ENCODE data around the gene TMEM187.

TMEM187 gene

GRCh38 chrX:154006947-154007346, 34.4 kb downstream of the TMEM187 start:
- no peak for DNase-seq

- peak in 2 of 3 experiments; percentile 18 to 77 for DNase-seq
Observed at GRCh38 chrX:154008521-154008920, 36.0 kb downstream of the TMEM187 start.

- DNase-seq = no peak
Observed at GRCh38 chrX:154010330-154011087, 38.0 kb downstream of the TMEM187 start.

- DNase-seq = no peak
Observed at GRCh38 chrX:154011376-154012335, 39.1 kb downstream of the TMEM187 start.

GRCh38 chrX:154012336-154012991, 39.9 kb downstream of the TMEM187 start:
- no peak for DNase-seq

GRCh38 chrX:154013001-154013421, 40.5 kb downstream of the TMEM187 start:
- DNase-seq = no peak

- peak; percentile 11 to 46 (median 41) for DNase-seq
Observed at GRCh38 chrX:154013614-154014360, 41.2 kb downstream of the TMEM187 start.

GRCh38 chrX:154014429-154015380, 42.2 kb downstream of the TMEM187 start:
- DNase-seq = no peak

GRCh38 chrX:154015581-154016264, 43.2 kb downstream of the TMEM187 start:
- DNase-seq = no peak

GRCh38 chrX:154016366-154017076, 44.0 kb downstream of the TMEM187 start:
- DNase-seq = no peak

- no peak for DNase-seq
Observed at GRCh38 chrX:154017766-154018517, 45.4 kb downstream of the TMEM187 start.

GRCh38 chrX:154018518-154019060, 46.0 kb downstream of the TMEM187 start:
- DNase-seq = no peak

- peak in 2 of 3 experiments; percentile 48 to 56 for DNase-seq
Observed at GRCh38 chrX:154019061-154019621, 46.6 kb downstream of the TMEM187 start.

- DNase-seq = peak; percentile 63 to 83 (median 64)
Observed at GRCh38 chrX:154019633-154020528, 47.3 kb downstream of the TMEM187 start, which contains the start of gene IRAK1. Gene IRAK1 (minus strand): TSS chrX:154019902. CDS start chrX:154019812, 90 bp downstream.

GRCh38 chrX:154020536-154021115, 48.1 kb downstream of the TMEM187 start:
- no peak for DNase-seq

- DNase-seq = no peak
Observed at GRCh38 chrX:154021131-154021611, 48.6 kb downstream of the TMEM187 start.

GRCh38 chrX:154022108-154022507, 49.6 kb downstream of the TMEM187 start:
- DNase-seq = peak in 1 of 3 experiments; percentile 14
